ENCODE data around the gene CST3.
"Not testable (repeated sequence)": the region's sequence is repeated elsewhere in the genome, so short reads cannot be mapped to it uniquely, and the experiment has no call there.

Gene CST3

DNA sequence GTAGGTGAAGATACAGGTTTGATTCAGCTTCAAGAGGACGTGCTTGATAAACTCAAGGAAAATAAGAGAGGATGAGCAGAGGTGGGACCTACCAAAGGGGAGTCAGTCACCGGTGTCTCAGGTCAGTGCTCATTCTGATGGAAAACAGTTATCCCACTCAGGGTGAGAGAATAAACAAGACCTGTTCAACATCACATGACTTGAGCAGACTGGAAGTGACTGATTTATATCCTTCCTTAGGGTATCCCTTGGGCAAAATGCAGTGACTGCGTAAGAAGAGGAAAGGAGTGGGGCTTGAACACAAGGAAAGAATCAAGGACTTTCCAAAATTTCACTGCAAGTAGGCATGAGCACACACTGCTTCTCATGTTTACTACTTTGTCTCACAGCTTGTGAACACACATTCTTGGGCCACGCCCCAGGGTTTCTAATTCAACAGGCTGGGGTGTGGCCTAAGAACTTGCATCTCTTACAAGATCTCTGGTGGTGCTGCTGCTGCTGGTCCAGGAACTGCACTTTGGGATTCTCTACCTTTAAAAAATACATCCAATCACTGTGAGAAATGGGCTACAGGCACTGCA, 11.6 kb downstream of the CST3 start:
- TF ChIP-seq, protein P1, sequence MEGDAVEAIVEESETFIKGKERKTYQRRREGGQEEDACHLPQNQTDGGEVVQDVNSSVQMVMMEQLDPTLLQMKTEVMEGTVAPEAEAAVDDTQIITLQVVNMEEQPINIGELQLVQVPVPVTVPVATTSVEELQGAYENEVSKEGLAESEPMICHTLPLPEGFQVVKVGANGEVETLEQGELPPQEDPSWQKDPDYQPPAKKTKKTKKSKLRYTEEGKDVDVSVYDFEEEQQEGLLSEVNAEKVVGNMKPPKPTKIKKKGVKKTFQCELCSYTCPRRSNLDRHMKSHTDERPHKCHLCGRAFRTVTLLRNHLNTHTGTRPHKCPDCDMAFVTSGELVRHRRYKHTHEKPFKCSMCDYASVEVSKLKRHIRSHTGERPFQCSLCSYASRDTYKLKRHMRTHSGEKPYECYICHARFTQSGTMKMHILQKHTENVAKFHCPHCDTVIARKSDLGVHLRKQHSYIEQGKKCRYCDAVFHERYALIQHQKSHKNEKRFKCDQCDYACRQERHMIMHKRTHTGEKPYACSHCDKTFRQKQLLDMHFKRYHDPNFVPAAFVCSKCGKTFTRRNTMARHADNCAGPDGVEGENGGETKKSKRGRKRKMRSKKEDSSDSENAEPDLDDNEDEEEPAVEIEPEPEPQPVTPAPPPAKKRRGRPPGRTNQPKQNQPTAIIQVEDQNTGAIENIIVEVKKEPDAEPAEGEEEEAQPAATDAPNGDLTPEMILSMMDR (IDR thresholded peaks at IDR 0.05; ENCODE audit: extremely low read depth, missing control alignments) = no peak
- DNase-seq (ENCODE audit: low spot score) = no peak

DNA sequence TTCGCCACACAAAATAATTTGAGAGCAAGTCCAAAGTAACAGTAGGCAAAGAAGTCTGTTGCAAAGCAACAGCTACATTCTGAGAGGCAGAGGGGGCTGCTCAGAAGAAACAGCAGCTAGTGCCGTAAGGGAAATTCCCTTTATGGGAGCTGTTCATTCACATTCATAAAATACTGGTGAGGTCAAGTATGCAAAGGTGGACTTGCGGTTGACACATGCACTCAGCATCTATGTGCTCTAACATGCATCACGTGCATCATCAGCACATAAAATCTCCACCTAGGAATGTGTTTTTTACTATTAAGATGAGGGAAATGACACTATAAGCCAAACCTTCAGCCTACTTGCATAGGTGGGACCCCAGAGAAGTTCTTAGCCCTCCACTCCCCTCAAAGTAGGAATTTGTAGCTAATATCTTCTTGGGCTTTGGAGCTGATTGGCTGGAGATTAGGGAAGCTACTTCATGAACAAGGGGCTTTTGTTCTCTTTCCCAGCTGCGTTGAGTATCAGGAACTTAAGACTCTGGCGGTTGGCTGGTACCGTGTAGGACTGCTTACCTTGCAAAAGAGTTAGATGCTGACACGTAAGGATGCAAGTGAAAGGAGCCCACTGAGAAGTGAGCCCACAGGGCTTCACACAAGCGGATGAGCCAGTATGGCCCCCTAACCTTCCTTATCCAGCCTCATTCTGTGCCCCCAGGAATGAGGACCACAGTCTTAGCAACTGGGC, 12.4 kb downstream of the CST3 start:
- TF ChIP-seq, protein P1 (IDR thresholded peaks at IDR 0.05; ENCODE audit: extremely low read depth, missing control alignments) = no peak
- DNase-seq (ENCODE audit: low spot score) = no peak

DNA sequence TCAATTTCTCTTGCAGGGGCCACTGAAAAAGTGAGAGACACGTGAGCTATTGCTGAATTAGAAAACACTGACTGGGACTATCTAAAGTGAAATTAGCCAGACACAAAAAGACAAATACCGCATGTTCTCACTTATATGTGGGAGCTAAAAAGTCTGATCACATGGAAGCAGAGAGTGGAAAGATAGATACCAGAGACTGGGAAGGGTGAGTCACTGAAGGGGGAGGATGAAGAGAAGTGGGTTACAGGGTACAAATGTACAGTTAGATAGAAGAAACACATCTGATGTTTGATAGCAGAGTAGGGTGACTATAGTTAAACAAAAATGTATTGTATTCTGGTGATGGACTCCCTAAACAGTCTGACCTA, 13.4 kb downstream of the CST3 start:
- TF ChIP-seq, protein P1 (IDR thresholded peaks at IDR 0.05; ENCODE audit: extremely low read depth, missing control alignments) = no peak
- DNase-seq (ENCODE audit: low spot score) = no peak

DNA sequence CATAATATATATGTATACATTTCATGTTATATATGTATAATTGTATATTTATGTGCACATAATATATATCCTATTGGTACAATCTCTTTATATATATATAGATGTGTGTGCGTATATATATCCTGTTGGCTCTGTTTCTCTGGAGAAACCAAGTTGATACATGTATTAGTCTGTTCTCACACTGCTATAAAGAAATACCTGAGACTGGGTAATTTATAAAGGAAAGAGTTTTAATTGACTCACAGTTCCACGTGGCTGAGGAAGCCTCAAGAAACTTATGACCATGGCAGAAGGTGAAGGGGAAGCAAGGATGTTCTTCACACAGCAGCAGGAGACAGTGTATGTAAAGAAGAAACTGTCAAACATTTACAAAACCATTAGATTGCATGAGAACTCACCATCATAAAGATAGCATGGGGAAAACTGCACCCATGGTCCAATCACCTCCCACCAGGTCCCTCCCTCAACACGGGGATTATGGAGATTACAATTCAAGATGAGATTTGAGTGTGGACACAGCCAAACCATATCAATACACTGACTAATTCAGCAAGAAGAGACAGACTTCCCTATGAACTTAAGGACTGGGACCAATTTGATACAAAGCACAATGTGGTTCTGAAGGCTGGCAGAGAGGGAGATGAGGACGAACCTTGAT, 14.0 kb downstream of the CST3 start:
- DNase-seq (ENCODE audit: low spot score) = no peak
- TF ChIP-seq, protein P1 (IDR thresholded peaks at IDR 0.05; ENCODE audit: extremely low read depth, missing control alignments) = no peak

DNA sequence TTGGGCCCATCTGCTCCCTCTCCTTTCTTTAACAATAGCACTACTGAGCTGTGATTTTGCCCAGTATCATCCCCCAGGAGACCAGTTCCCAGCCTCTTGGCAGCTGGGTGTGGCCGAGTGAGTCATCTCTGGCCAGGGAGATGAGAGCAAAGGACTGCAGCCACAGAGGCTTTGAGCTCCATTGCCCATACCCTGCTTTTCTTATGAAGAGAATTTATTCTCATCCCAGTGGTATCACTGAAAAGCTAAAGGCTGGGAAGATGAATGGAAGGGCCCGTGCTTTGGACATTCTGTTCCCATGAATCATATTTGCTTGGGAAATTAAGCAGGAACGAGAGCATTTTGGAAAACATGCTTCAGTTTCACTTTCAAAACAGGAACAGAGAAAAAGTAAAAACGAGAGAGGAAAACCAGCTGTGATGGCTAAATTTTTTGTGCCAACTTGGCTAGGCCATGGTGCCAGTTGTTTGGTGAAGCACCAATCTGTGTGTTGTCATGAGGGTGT, 14.9 kb downstream of the CST3 start:
- no peak for DNase-seq (ENCODE audit: low spot score)
- TF ChIP-seq, protein P1 (IDR thresholded peaks at IDR 0.05; ENCODE audit: extremely low read depth, missing control alignments) = no peak

DNA sequence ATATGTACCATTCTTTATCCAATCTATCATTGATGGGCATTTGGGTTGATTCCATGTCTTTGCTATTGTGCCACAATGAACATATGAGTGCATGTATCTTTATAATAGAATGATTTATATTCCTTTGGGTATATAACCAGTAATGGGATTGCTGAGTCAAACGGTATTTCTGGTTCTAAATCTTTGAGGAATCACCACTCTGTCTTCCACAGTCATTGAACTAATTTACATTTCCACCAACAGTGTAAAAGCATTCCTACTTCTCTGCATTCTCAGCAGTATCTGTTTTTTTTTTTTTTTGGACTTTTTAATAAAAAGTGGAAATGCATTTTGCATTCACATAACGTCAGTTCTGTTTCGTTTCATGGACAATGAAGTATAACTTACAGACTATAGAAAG, 15.4 kb downstream of the CST3 start:
- DNase-seq (ENCODE audit: low spot score) = not testable (repeated sequence)

DNA sequence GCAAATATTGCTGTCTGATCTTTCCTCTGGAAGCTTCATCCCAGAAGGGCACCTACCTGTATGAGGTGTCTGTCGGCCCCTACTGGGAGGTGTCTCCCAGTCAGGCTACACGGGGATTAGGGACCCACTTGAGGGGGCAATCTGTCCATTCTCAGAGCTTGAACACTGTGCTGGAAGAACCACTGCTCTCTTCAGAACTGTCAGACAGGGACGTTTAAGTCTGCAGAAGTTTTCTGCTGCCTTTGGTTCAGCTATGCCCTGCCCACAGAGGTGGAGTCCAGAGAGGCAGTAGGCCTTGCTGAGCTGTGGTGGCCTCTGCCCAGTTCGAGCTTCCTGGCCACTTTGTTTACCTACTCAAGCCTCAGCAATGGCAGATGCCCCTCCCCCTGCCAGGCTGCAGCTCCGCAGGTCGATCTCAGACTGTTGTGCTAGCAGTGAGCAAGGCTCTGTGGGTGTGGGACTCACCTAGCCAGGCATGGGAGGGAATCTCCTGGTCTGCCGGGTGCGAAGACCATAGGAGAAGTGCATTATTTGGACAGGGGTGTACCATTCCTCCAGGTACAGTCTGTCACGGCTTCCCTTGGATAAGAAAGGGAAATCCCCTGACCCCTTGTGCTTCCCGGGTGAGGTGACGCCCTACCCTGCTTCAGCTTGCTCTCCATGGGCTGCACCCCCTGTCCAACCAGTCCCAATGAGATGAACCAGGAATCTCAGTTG, 16.9 kb downstream of the CST3 start:
- DNase-seq (ENCODE audit: low spot score) = not testable (repeated sequence)

DNA sequence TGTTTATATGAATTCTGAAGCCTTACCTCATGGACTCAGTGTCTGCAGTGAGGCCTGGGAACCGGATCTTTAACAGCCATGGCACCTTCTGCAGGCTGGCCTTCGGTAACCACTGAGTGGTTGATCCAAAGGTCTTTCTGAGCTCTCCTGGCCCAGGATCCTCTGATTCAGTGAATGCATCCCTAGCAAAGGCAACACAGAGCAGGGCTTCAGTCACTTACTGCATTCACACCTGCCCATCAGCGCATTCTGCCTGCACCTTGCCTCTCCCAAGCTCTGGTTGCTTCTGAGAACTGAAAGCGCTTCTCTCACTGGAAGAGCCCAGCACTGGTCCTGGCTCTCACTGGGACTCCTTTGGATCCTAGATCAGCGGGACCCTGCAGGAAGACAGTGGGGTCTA, 23.6 kb downstream of the CST3 start:
- no peak for DNase-seq (ENCODE audit: low spot score)
- TF ChIP-seq, protein P1 (IDR thresholded peaks at IDR 0.05; ENCODE audit: extremely low read depth, missing control alignments) = no peak
